ENCODE measurements around the gene PAK1. TPM values are rescaled to one million over a fixed set of nuclear protein-coding genes. Genes with fewer than 3 reads are reported as not detected.

Gene PAK1
- total and polyA plus RNA-seq, 10 of the 15 experiments (the other 5 are each of a cell fraction or from before 2014, with no cell fraction given): 43.8 to 321 (median 110) TPM

- TF ChIP-seq SKIL (IDR thresholded peaks at IDR 0.05; ENCODE audit: low read depth, poor library complexity, severe bottlenecking) (peak; percentile 91), BCL3 (IDR thresholded peaks at IDR 0.05; ENCODE audit: borderline replicate concordance, insufficient read depth, low read depth, low read length, poor library complexity, severe bottlenecking) (peak; percentile 65), KLF5 (IDR thresholded peaks at IDR 0.05; ENCODE audit: partially characterized antibody) (no peak), REST (IDR thresholded peaks at IDR 0.05; ENCODE audit: low read depth, low read length) (no peak), HSF1 (IDR thresholded peaks at IDR 0.05; ENCODE audit: low read depth, low read length) (no peak), BCL11A (IDR thresholded peaks at IDR 0.05; ENCODE audit: low read depth, low read length) (peak; percentile 79), GATAD2B (conservative IDR thresholded peaks at IDR 0.05; ENCODE audit: low read depth) (no peak; the same call in 1 of the 2 replicates), E4F1 (IDR thresholded peaks at IDR 0.05; ENCODE audit: borderline replicate concordance, partially characterized antibody) (no peak), CEBPB (IDR thresholded peaks at IDR 0.05; ENCODE audit: borderline replicate concordance in 1 of 2, low read depth in 2 of 2, low read length in 2 of 2) (peak in 1 of 2 experiments; percentile 72; a peak in 2 of 4 replicates), SRF (IDR thresholded peaks at IDR 0.05; ENCODE audit: low read depth in 2 of 2, low read length in 2 of 2) (no peak), HCFC1 (IDR thresholded peaks at IDR 0.05; ENCODE audit: low read length) (no peak), SREBF1 (IDR thresholded peaks at IDR 0.05; ENCODE audit: low read length) (no peak), IRF5 (IDR thresholded peaks at IDR 0.05; ENCODE audit: borderline replicate concordance) (no peak), ZNF274 (IDR thresholded peaks at IDR 0.05; ENCODE audit: insufficient read depth, insufficient read length) (no peak), EP300 (IDR thresholded peaks at IDR 0.05; ENCODE audit: borderline replicate concordance in 1 of 2, control insufficient read depth in 1 of 2, low read depth in 2 of 2, low read length in 2 of 2) (peak in 1 of 2 experiments; percentile 76; a peak in 3 of 4 replicates), NR2F1 (conservative IDR thresholded peaks at IDR 0.05) (no peak), HDAC2 (IDR thresholded peaks at IDR 0.05) (no peak)
Observed at GRCh38 chr11:77449060-77449521, 24.8 kb downstream of the PAK1 start (continued).

Measured in GM12878 (cell line).